Measurements from ENCODE around the gene APBA2. TPM values are rescaled to one million over a fixed set of nuclear protein-coding genes. Genes with fewer than 3 reads are reported as not detected.

APBA2 gene
- total RNA-seq, 1 donor from 2014 or later, result 0.38 TPM

DNA sequence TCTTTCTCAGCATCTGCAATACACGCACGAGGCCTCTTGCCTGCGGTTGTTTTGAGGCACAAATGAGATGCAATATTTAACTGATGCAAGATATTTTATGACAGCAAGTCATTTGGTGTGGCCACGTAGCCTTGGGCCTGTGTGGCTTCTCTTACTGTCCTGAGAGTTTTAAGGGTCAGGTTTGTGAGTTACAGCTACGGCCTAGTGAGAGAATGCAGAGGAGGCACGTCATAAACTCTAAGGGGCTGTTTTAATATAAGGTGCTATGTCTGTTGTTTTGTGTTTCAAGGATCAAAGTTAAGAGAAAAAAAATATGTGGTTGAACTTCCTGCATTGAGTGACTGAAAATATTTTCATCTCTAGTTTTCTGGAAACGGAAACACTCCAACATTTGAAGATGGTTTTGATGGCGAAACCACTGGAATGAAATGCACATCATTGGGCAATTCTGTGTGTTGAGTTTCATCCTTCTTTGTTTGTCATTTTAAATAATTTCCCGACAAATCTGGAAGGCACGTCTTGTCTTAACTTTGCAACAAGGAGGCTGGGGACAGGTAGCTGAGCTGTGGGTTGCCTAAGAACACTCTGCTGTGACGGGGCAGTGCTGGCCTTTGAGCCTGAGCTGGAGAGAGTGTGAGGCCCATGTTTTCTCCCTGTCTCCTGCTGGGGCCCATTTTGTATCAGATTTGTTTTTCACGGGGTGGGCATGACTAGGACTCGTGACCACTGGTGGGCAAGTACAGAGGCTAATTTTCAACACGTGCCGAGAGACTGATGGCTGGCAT lies 5.1 kb downstream of the APBA2 start:
- Histone ChIP-seq H3K9me3 (replicated peaks) (no peaks in the 10 kb centered on the region), H3K4me1 (peaks cover 8% of the 10 kb centered on the region), H3K36me3 (no peaks in the 10 kb centered on the region), H3K27ac (replicated peaks) (no peak overlapping the region), H3K27me3 (ENCODE audit: low read depth) (peaks cover 50% of the 10 kb centered on the region), H3K4me3 (no peak overlapping the region)
- TF ChIP-seq, protein P1, sequence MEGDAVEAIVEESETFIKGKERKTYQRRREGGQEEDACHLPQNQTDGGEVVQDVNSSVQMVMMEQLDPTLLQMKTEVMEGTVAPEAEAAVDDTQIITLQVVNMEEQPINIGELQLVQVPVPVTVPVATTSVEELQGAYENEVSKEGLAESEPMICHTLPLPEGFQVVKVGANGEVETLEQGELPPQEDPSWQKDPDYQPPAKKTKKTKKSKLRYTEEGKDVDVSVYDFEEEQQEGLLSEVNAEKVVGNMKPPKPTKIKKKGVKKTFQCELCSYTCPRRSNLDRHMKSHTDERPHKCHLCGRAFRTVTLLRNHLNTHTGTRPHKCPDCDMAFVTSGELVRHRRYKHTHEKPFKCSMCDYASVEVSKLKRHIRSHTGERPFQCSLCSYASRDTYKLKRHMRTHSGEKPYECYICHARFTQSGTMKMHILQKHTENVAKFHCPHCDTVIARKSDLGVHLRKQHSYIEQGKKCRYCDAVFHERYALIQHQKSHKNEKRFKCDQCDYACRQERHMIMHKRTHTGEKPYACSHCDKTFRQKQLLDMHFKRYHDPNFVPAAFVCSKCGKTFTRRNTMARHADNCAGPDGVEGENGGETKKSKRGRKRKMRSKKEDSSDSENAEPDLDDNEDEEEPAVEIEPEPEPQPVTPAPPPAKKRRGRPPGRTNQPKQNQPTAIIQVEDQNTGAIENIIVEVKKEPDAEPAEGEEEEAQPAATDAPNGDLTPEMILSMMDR (IDR thresholded peaks at IDR 0.05; ENCODE audit: borderline replicate concordance), result no peak
- intact Hi-C loops (cut with micrococcal nuclease), result no loop called here
- no peak for DNase-seq

- Histone ChIP-seq H3K27ac (replicated peaks) (no peak overlapping the region), H3K4me1 (peaks cover 2% of the 10 kb centered on the region), H3K27me3 (ENCODE audit: low read depth) (peaks cover 43% of the 10 kb centered on the region), H3K9me3 (replicated peaks) (no peaks in the 10 kb centered on the region), H3K36me3 (no peaks in the 10 kb centered on the region), H3K4me3 (no peak overlapping the region)
- TF ChIP-seq, protein P1 (IDR thresholded peaks at IDR 0.05; ENCODE audit: borderline replicate concordance), result no peak
- intact Hi-C loops (cut with micrococcal nuclease), result no loop called here
- DNase-seq, result no peak
Observed at GRCh38 chr15:28891588-28891987, 5.8 kb downstream of the APBA2 start.

DNA sequence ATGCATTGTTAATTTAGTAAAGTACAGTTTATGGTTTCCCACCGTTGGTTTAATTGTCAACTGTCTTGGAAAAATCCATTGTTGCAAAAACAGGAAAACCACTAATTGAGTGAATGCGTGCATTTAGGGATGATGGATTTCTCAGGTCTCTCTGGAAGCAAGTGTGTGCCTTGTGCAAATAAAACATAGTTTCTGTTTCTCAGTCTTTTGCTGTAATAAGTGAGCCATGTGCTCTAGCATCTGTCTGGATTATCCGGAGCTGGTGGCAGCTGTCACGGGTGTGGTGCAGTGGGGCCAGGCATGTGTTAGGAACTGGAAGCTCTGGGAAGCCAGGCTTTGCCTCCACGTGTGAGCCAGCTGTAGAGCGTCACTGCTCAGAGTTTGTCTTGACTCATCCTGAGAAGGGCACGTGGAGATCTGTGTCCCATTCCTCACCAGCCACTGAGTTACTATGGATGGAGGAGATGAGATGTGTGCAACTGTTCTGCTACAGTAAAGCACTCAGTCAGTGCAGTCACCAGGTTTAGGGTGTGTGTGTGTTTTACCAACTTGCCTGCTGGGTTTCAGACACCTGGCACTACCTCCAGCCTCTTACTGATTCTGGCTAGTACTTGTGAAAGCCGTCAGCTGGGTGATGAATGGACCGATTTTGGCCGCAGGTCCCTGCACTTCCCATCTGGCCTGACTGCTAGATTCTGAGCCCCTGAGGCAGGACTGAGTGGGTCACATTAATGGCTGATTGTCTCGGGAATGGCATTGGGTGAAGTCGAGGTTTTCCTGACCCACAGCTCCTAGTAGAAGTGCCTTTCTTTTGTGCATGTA lies 7.2 kb downstream of the APBA2 start:
- H3K4me3 ChIP-seq, result no peak overlapping the region
- TF ChIP-seq, protein P1 (IDR thresholded peaks at IDR 0.05; ENCODE audit: borderline replicate concordance), result no peak
- no peaks in the 10 kb centered on the region for H3K4me1 ChIP-seq
- intact Hi-C loops (cut with micrococcal nuclease), result no loop called here
- no peaks in the 10 kb centered on the region for H3K9me3 ChIP-seq (replicated peaks)
- H3K27me3 ChIP-seq (ENCODE audit: low read depth), result peaks cover 29% of the 10 kb centered on the region
- H3K36me3 ChIP-seq, result no peaks in the 10 kb centered on the region
- no peak overlapping the region for H3K27ac ChIP-seq (replicated peaks)
- DNase-seq, result no peak

DNA sequence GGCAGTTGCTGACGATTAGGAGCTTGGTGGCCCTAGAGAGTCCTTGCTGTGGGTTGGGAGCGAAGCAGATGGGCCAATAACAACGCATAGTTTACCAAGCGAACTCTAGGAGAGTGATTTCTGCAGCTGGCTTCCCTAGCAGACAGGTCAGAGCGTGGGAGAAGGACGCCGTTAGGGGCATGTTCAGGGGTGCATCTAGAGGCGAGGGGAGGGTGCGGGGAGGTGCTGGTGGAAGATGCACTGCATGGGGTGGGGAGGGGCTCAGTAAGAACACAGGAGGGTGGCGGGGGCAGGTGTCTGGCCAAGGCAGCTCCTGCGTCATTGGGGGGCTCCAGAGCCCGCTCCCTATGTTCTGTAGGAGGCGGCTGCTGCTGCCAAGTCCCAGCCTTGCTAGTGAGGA lies 8.9 kb downstream of the APBA2 start:
- peaks cover 17% of the 10 kb centered on the region for H3K27me3 ChIP-seq (ENCODE audit: low read depth)
- H3K36me3 ChIP-seq, result no peaks in the 10 kb centered on the region
- H3K4me3 ChIP-seq, result no peak overlapping the region
- intact Hi-C loops (cut with micrococcal nuclease), result no loop called here
- no peaks in the 10 kb centered on the region for H3K9me3 ChIP-seq (replicated peaks)
- no peaks in the 10 kb centered on the region for H3K4me1 ChIP-seq
- no peak overlapping the region for H3K27ac ChIP-seq (replicated peaks)
- TF ChIP-seq, protein P1 (IDR thresholded peaks at IDR 0.05; ENCODE audit: borderline replicate concordance), result no peak
- DNase-seq, result no peak

- TF ChIP-seq, protein P1 (IDR thresholded peaks at IDR 0.05; ENCODE audit: borderline replicate concordance), result no peak
- no peaks in the 10 kb centered on the region for H3K36me3 ChIP-seq
- H3K27ac ChIP-seq (replicated peaks), result no peak overlapping the region
- H3K9me3 ChIP-seq (replicated peaks), result no peaks in the 10 kb centered on the region
- peaks cover 21% of the 10 kb centered on the region for H3K27me3 ChIP-seq (ENCODE audit: low read depth)
- no peak overlapping the region for H3K4me3 ChIP-seq
- H3K4me1 ChIP-seq, result no peaks in the 10 kb centered on the region
- intact Hi-C loops (cut with micrococcal nuclease), result no loop called here
- no peak for DNase-seq
Observed at GRCh38 chr15:28895146-28895545, 9.4 kb downstream of the APBA2 start.

All from left ventricle myocardium inferior (tissue), 1 donor.